B cell (primary cell): ENCODE results near the gene GSTM3. TPM values are rescaled to one million over a fixed set of nuclear protein-coding genes. Genes with fewer than 3 reads are reported as not detected.

Experiments
- ATAC-seq: fragments of 200-7000 bp; cut with Tn5 transposase; one replicate; pipeline ENCODE4 v1.10.0; 2021; ENCODE audit warnings: low read depth, mild to moderate bottlenecking, moderate number of reproducible peaks, moderate library complexity
- CTCF ChIA-PET: fragments of 350-600 bp; sonication (Branson Sonifier 250); formaldehyde crosslinking; loops from one replicate; lab custom pipeline; 2021; ENCODE audit warnings: antibody characterized with exemption, inconsistent platforms; lab: Charles Lee
- POLR2A ChIA-PET: fragments of 350-600 bp; sonication (Branson Sonifier 250); formaldehyde crosslinking; loops from one replicate; lab custom pipeline; 2021; ENCODE audit warnings: antibody characterized with exemption; lab: Charles Lee
- DNase-seq: peaks from one replicate; pipeline ENCODE4 v3.0.0; 2013
- H2AFZ ChIP-seq: 2 replicates; pipeline ENCODE4 v1.6.1; 2012; ENCODE audit warnings: mild to moderate bottlenecking, low read depth, low read length; ENCODE audit not compliant: insufficient read depth, poor library complexity, severe bottlenecking
- H3K27ac ChIP-seq, 2 donors: 1 replicate in 1 of 2; 2 replicates in 1 of 2; pipeline ENCODE4 v1.5.1; 2012 to 2013; ENCODE audit warnings: low read length in 2 of 2, mild to moderate bottlenecking in 2 of 2, moderate library complexity in 1 of 2
- H3K27me3 ChIP-seq, 4 experiments: fragments of 200-600 bp in 1 of 4; sonication (generic) in 1 of 4; replicated peaks in 1 of 4; 1 replicate in 2 of 4; 2 replicates in 2 of 4; pipeline versions ENCODE4 v1.6.1 to v1.7.0; 2013 to 2016; ENCODE audit warnings: low read length in 3 of 4, mild to moderate bottlenecking in 2 of 4, mixed read lengths in 1 of 4, moderate library complexity in 1 of 4; ENCODE audit not compliant: insufficient read depth in 4 of 4, control insufficient read depth in 3 of 4; ENCODE audit errors: control extremely low read depth in 1 of 4
- H3K36me3 ChIP-seq, 2 experiments: replicated peaks in 1 of 2; 1 replicate in 1 of 2; 2 replicates in 1 of 2; pipeline versions ENCODE4 v1.6.1 to v1.7.1; 2013; ENCODE audit warnings: low read length in 1 of 2; ENCODE audit not compliant: insufficient read depth in 2 of 2, control insufficient read depth in 1 of 2; ENCODE audit errors: control extremely low read depth in 1 of 2, extremely low read depth in 1 of 2
- H3K4me1 ChIP-seq, 2 donors: fragments of 200-600 bp in 1 of 2; sonication (generic) in 1 of 2; 1 replicate in 1 of 2; 2 replicates in 1 of 2; pipeline versions ENCODE4 v1.5.1 to v1.6.1; 2013 to 2017; ENCODE audit warnings: low read length in 2 of 2; ENCODE audit not compliant: control insufficient read depth in 2 of 2, insufficient read depth in 2 of 2
- H3K4me2 ChIP-seq: replicated peaks from 2 replicates; pipeline ENCODE3; 2012; ENCODE audit warnings: mild to moderate bottlenecking, low read depth, low read length; ENCODE audit not compliant: poor library complexity, severe bottlenecking
- H3K4me3 ChIP-seq, 5 experiments: fragments of 200-600 bp in 1 of 5; sonication (generic) in 1 of 5; 1 replicate in 3 of 5; 2 replicates in 2 of 5; pipeline versions ENCODE4 v1.5.1 to v1.7.0; 2011 to 2016; ENCODE audit warnings: low read length in 4 of 5, mild to moderate bottlenecking in 4 of 5, low read depth in 2 of 5, control low read depth in 1 of 5, moderate library complexity in 1 of 5; ENCODE audit not compliant: insufficient read depth in 1 of 5; ENCODE audit errors: control extremely low read depth in 1 of 5, extremely low read depth in 1 of 5
- H3K79me2 ChIP-seq: fragments of 200-600 bp; sonication (generic); one replicate; pipeline ENCODE4 v1.6.0; 2016; ENCODE audit warnings: low read length; ENCODE audit not compliant: control insufficient read depth, insufficient read depth
- H3K9ac ChIP-seq: fragments of 200-600 bp; sonication (generic); 2 replicates; pipeline ENCODE4 v1.6.1; 2017; ENCODE audit warnings: mild to moderate bottlenecking, low read length, moderate library complexity
- H3K9me3 ChIP-seq, 3 donors: one replicate each; pipeline versions ENCODE4 v1.6.1 to v1.7.1; 2013; ENCODE audit warnings: low read length in 2 of 3; ENCODE audit not compliant: control insufficient read depth in 2 of 3, insufficient read depth in 1 of 3; ENCODE audit errors: control extremely low read depth in 1 of 3
- H4K20me1 ChIP-seq: 2 replicates; pipeline ENCODE4 v1.6.0; 2012; ENCODE audit warnings: mild to moderate bottlenecking, low read length; ENCODE audit not compliant: insufficient read depth, control insufficient read depth, poor library complexity, severe bottlenecking
- H3K27ac Mint-ChIP-seq: one replicate; pipeline ENCODE4 v1.8.0; 2021; ENCODE audit warnings: mixed read lengths
- H3K27me3 Mint-ChIP-seq: one replicate; pipeline ENCODE4 v1.8.0; 2021; ENCODE audit warnings: mixed read lengths
- H3K4me1 Mint-ChIP-seq: one replicate; pipeline ENCODE4 v1.8.0; 2021; ENCODE audit warnings: mixed read lengths
- H3K4me3 Mint-ChIP-seq: one replicate; pipeline ENCODE4 v1.8.0; 2021; ENCODE audit warnings: mixed read lengths
- H3K9me3 Mint-ChIP-seq: one replicate; pipeline ENCODE4 v1.8.0; 2022; ENCODE audit warnings: mixed read lengths; ENCODE audit not compliant: insufficient read depth
- CTCF ChIP-seq: fragments of 200-600 bp; IDR thresholded peaks from one replicate; pipeline ENCODE4 v1.8.0; 2022; ENCODE audit warnings: antibody characterized with exemption, mild to moderate bottlenecking
- EZH2 ChIP-seq: IDR thresholded peaks from 2 replicates; pipeline ENCODE4 v1.6.1; 2012; ENCODE audit warnings: borderline replicate concordance, low read depth, mild to moderate bottlenecking, moderate library complexity, low read length; ENCODE audit not compliant: insufficient read depth, poor library complexity, severe bottlenecking
- WGBS: methylation state at CpG from one replicate; pipeline ENCODE4 v1.1.5; 2013; ENCODE audit warnings: missing lambda C conversion rate; ENCODE audit not compliant: insufficient coverage; 5-methylcytosine and 5-hydroxymethylcytosine counted together
- intact Hi-C: fragments of 100-400 bp; cut with micrococcal nuclease; formaldehyde crosslinking; loops from one replicate; pipeline ENCODE4 v1.10.0; 2022
- polyA plus RNA-seq: library from polyadenylated mRNA; depleted of rRNA; stranded (reverse); fragments of >200 nt; gene quantifications from 2 replicates; pipeline ENCODE4 v1.2.3, GENCODE V29; 2012
- total RNA-seq, 2 donors: library from RNA; stranded (reverse); fragments of 120-200 nt in 1 of 2; gene quantifications; 1 replicate in 1 of 2; 2 replicates in 1 of 2; pipeline versions ENCODE4 v1.2.3 to v1.2.4, GENCODE V29; 2013 to 2022

Gene GSTM3
- total and polyA plus RNA-seq, 2 donors (not counting 1 experiment from before 2014, with no cell fraction given), result 1.9 to 2.8 TPM

GRCh38 chr1:109730666-109731065 is 10.2 kb downstream of the GSTM3 start:
- Mint-ChIP-seq H3K4me3 (no peak overlapping the region), H3K4me1 (no peaks in the 10 kb centered on the region), H3K27me3 (peaks cover 11% of the 10 kb centered on the region), H3K9me3 (no peaks in the 10 kb centered on the region), H3K27ac (no peak overlapping the region)
- Histone ChIP-seq H4K20me1 (no peaks in the 10 kb centered on the region), H3K9me3 (no peaks in the 10 kb centered on the region), H3K4me1 (no peaks in the 10 kb centered on the region), H3K4me3 (no peak overlapping the region), H3K27me3 (no peaks in the 10 kb centered on the region), H3K9ac (no peak overlapping the region), H3K79me2 (no peaks in the 10 kb centered on the region), H2AFZ (no peak overlapping the region), H3K36me3 (no peaks in the 10 kb centered on the region), H3K4me2 (no peak overlapping the region), H3K27ac (no peak overlapping the region)
- TF ChIP-seq CTCF (no peak), EZH2 (no peak)
- ATAC-seq (no peak), DNase-seq (no peak)
- WGBS, result 96% methylated on average over 4 of the region's 6 CpGs
- intact Hi-C loops, result no loop called here
- ChIA-PET POLR2A (no interaction called here), CTCF (no interaction called here)

DNA sequence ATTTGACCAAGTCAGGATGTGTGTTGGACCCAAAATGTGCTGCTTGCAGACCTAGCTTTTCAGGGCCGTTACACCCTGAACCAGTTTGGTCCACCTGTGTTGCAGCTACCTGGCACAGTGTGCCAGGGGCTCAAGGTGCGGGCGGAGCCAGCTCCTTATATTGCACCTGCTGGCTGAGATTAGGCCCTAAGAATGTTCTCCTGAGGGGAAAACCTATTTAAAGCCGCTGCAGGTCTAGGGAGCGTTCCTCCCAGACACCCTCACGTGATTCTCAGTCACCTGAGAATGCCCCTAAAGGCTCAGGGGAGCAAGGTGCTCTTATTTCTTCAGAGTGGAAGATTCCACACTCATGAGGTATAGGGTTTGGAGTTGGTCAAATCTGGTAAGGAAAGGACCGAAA is 12.0 kb downstream of the GSTM3 start:
- Mint-ChIP-seq H3K27me3 (peaks cover 15% of the 10 kb centered on the region), H3K27ac (no peak overlapping the region), H3K4me1 (no peaks in the 10 kb centered on the region), H3K4me3 (no peak overlapping the region), H3K9me3 (no peaks in the 10 kb centered on the region)
- H3K4me2 ChIP-seq, result no peak overlapping the region
- intact Hi-C loops, result no loop called here
- POLR2A ChIA-PET, result no interaction called here
- H3K9me3 ChIP-seq, result no peaks in the 10 kb centered on the region
- no peak overlapping the region for H3K4me3 ChIP-seq
- no peaks in the 10 kb centered on the region for H3K36me3 ChIP-seq
- no peak overlapping the region for H2AFZ ChIP-seq
- ATAC-seq (no peak), DNase-seq (no peak)
- H3K4me1 ChIP-seq, result no peaks in the 10 kb centered on the region
- no peaks in the 10 kb centered on the region for H3K27me3 ChIP-seq
- H3K9ac ChIP-seq, result no peak overlapping the region
- TF ChIP-seq CTCF (no peak), EZH2 (no peak)
- 72% methylated on average over 3 of the region's 7 CpGs for WGBS
- CTCF ChIA-PET, result no interaction called here
- no peaks in the 10 kb centered on the region for H3K79me2 ChIP-seq
- H3K27ac ChIP-seq, result no peak overlapping the region
- no peaks in the 10 kb centered on the region for H4K20me1 ChIP-seq
